Liver (tissue), 9 donors: ENCODE data around the gene EML1. TPM values are rescaled to one million over a fixed set of nuclear protein-coding genes. Genes with fewer than 3 reads are reported as not detected.

Experiments
- DNase-seq: peaks from one replicate; pipeline ENCODE4 v3.0.0-alpha.2; 2017; ENCODE audit warnings: low spot score
- H3K27ac ChIP-seq, 2 donors: one replicate each; pipeline ENCODE4 v1.7.0; 2013; ENCODE audit warnings: inconsistent platforms in 2 of 2, low read length in 2 of 2, control low read depth in 1 of 2, low read depth in 1 of 2, mild to moderate bottlenecking in 1 of 2
- H3K27me3 ChIP-seq, 4 donors: one replicate each; pipeline versions ENCODE4 v1.6.1 to v1.7.0; 2013; ENCODE audit warnings: low read length in 3 of 4, inconsistent platforms in 1 of 4, mild to moderate bottlenecking in 1 of 4, moderate library complexity in 1 of 4; ENCODE audit not compliant: control insufficient read depth in 4 of 4, insufficient read depth in 4 of 4
- H3K36me3 ChIP-seq, 4 donors: one replicate each; pipeline versions ENCODE4 v1.6.1 to v1.7.0; 2013; ENCODE audit warnings: low read length in 3 of 4, mild to moderate bottlenecking in 3 of 4, low read depth in 1 of 4, moderate library complexity in 1 of 4; ENCODE audit not compliant: control insufficient read depth in 4 of 4, insufficient read depth in 3 of 4
- H3K4me1 ChIP-seq, 4 donors: one replicate each; pipeline versions ENCODE4 v1.6.1 to v1.7.0; 2013; ENCODE audit warnings: low read length in 3 of 4, mild to moderate bottlenecking in 3 of 4, moderate library complexity in 1 of 4; ENCODE audit not compliant: control insufficient read depth in 4 of 4, insufficient read depth in 4 of 4
- H3K4me3 ChIP-seq, 3 donors: one replicate each; pipeline versions ENCODE4 v1.6.1 to v1.7.0; 2013; ENCODE audit warnings: low read length in 3 of 3, control low read depth in 1 of 3, low read depth in 1 of 3, mild to moderate bottlenecking in 1 of 3
- H3K9ac ChIP-seq, 2 donors: one replicate each; pipeline ENCODE4 v1.7.0; 2013; ENCODE audit warnings: low read length in 2 of 2, mild to moderate bottlenecking in 2 of 2, moderate library complexity in 2 of 2, control low read depth in 1 of 2, low read depth in 1 of 2
- H3K9me3 ChIP-seq, 4 donors: one replicate each; pipeline versions ENCODE4 v1.6.1 to v1.7.0; 2013; ENCODE audit warnings: low read length in 3 of 4; ENCODE audit not compliant: control insufficient read depth in 4 of 4
- EGR1 ChIP-seq, 2 donors: IDR thresholded peaks; 2 replicates each; pipeline ENCODE4 v1.6.1; 2016 to 2018; ENCODE audit warnings: antibody characterized with exemption in 2 of 2, low read depth in 2 of 2
- FOXA1 ChIP-seq: IDR thresholded peaks from 2 replicates; pipeline ENCODE4 v1.6.1; 2016; ENCODE audit warnings: antibody characterized with exemption
- FOXA2 ChIP-seq: IDR thresholded peaks from 2 replicates; pipeline ENCODE4 v1.6.1; 2016; ENCODE audit warnings: antibody characterized with exemption
- GABPA ChIP-seq, 2 donors: IDR thresholded peaks in 1 of 2; conservative IDR thresholded peaks in 1 of 2; 2 replicates each; pipeline ENCODE4 v1.6.1; 2016; ENCODE audit warnings: antibody characterized with exemption in 2 of 2, mild to moderate bottlenecking in 1 of 2, moderate library complexity in 1 of 2
- HNF4A ChIP-seq, 2 donors: conservative IDR thresholded peaks; 2 replicates each; pipeline ENCODE4 v1.6.1; 2016; ENCODE audit warnings: antibody characterized with exemption in 2 of 2, mild to moderate bottlenecking in 2 of 2
- HNF4G ChIP-seq: IDR thresholded peaks from 2 replicates; pipeline ENCODE4 v1.6.1; 2016; ENCODE audit warnings: antibody characterized with exemption
- JUND ChIP-seq, 2 donors: IDR thresholded peaks; 2 replicates each; pipeline ENCODE4 v1.6.1; 2016; ENCODE audit warnings: antibody characterized with exemption in 2 of 2
- NR2F2 ChIP-seq: IDR thresholded peaks from 2 replicates; pipeline ENCODE4 v1.6.1; 2016; ENCODE audit warnings: antibody characterized with exemption
- RAD21 ChIP-seq, 2 donors: IDR thresholded peaks; 2 replicates each; pipeline ENCODE4 v1.6.1; 2016; ENCODE audit warnings: antibody characterized with exemption in 2 of 2, mild to moderate bottlenecking in 2 of 2
- RXRA ChIP-seq, 2 donors: IDR thresholded peaks; 2 replicates each; pipeline ENCODE4 v1.6.1; 2017 to 2018; ENCODE audit warnings: antibody characterized with exemption in 2 of 2, mild to moderate bottlenecking in 1 of 2
- SP1 ChIP-seq: IDR thresholded peaks from 2 replicates; pipeline ENCODE4 v1.6.1; 2018; ENCODE audit warnings: antibody characterized with exemption, mild to moderate bottlenecking
- TAF1 ChIP-seq: conservative IDR thresholded peaks from 2 replicates; pipeline ENCODE4 v1.6.1; 2016; ENCODE audit warnings: antibody characterized with exemption, mild to moderate bottlenecking
- YY1 ChIP-seq: IDR thresholded peaks from 2 replicates; pipeline ENCODE4 v1.6.1; 2016; ENCODE audit warnings: antibody characterized with exemption, mild to moderate bottlenecking
- ZBTB33 ChIP-seq: IDR thresholded peaks from 2 replicates; pipeline ENCODE4 v1.6.1; 2016; ENCODE audit warnings: antibody characterized with exemption
- WGBS: extraction: QIAGEN DNeasy Blood & Tissue Kit; methylation state at CpG from one replicate; pipeline ENCODE4 v1.1.7; 2013; 5-methylcytosine and 5-hydroxymethylcytosine counted together
- polyA plus RNA-seq, 2 donors: library from polyadenylated mRNA; stranded (reverse) in 1 of 2; unstranded in 1 of 2; fragments of 200-250 nt in 1 of 2; fragments of >200 nt in 1 of 2; fragmentation: Nextera tagmentation in 1 of 2; extraction: Ambion mirVana in 1 of 2; gene quantifications; one replicate each; pipeline versions ENCODE4 v1.2.1 to v1.2.3, GENCODE V29; 2013 to 2015
- total RNA-seq, 2 donors: library from RNA; depleted of rRNA; stranded (reverse); fragments of >200 nt; gene quantifications; one replicate each; pipeline ENCODE4 v1.2.3, GENCODE V29; 2014
- TF ChIP-seq, protein P1 (sequence below): fragments of 150-350 bp; IDR thresholded peaks from 2 replicates; pipeline ENCODE4 v1.5.1; 2017; ENCODE audit warnings: improper control_type of control experiment, low read depth, low read length; ENCODE audit not compliant: missing input control
- TF ChIP-seq, protein P2 (sequence below): IDR thresholded peaks from 2 replicates; pipeline ENCODE4 v1.6.1; 2016; ENCODE audit warnings: antibody characterized with exemption
- TF ChIP-seq, protein P3 (sequence below): IDR thresholded peaks from 2 replicates; pipeline ENCODE4 v1.6.1; 2016; ENCODE audit warnings: antibody characterized with exemption
- donor health status: healthy.
- donor health status: healthy.
- donor health status: healthy.
- donor health status: healthy.
- donor health status: healthy.

EML1 gene
- total and polyA plus RNA-seq, 4 donors, result 2.7 to 14.6 (median 4.6) TPM

GRCh38 chr14:99951085-99951484 lies 157.9 kb downstream of the EML1 start:
- H3K27me3 ChIP-seq, result no peaks in the 10 kb centered on the region
- no peak overlapping the region for H3K4me3 ChIP-seq
- H3K9me3 ChIP-seq, result no peaks in the 10 kb centered on the region
- H3K9ac ChIP-seq, result no peak overlapping the region
- H3K36me3 ChIP-seq, result no peaks in the 10 kb centered on the region
- 84% methylated on average over 8 of the region's 8 CpGs for WGBS
- no peak for TF ChIP-seq YY1
- TF ChIP-seq GABPA (IDR thresholded peaks at IDR 0.05 in 1 of 2, conservative IDR thresholded peaks at IDR 0.05 in 1 of 2), result no peak
- TF ChIP-seq EGR1 (IDR thresholded peaks at IDR 0.05; ENCODE audit: low read depth in 2 of 2), result no peak
- TF ChIP-seq TAF1, result no peak
- TF ChIP-seq ZBTB33, result no peak
- no peak for TF ChIP-seq NR2F2
- TF ChIP-seq HNF4G, result no peak
- TF ChIP-seq, protein P1, sequence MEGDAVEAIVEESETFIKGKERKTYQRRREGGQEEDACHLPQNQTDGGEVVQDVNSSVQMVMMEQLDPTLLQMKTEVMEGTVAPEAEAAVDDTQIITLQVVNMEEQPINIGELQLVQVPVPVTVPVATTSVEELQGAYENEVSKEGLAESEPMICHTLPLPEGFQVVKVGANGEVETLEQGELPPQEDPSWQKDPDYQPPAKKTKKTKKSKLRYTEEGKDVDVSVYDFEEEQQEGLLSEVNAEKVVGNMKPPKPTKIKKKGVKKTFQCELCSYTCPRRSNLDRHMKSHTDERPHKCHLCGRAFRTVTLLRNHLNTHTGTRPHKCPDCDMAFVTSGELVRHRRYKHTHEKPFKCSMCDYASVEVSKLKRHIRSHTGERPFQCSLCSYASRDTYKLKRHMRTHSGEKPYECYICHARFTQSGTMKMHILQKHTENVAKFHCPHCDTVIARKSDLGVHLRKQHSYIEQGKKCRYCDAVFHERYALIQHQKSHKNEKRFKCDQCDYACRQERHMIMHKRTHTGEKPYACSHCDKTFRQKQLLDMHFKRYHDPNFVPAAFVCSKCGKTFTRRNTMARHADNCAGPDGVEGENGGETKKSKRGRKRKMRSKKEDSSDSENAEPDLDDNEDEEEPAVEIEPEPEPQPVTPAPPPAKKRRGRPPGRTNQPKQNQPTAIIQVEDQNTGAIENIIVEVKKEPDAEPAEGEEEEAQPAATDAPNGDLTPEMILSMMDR, result no peak
- TF ChIP-seq FOXA1, result no peak
- TF ChIP-seq RXRA (IDR thresholded peaks at IDR 0.05), result no peak
- TF ChIP-seq HNF4A (conservative IDR thresholded peaks at IDR 0.05), result no peak
- TF ChIP-seq SP1, result no peak
- TF ChIP-seq JUND (IDR thresholded peaks at IDR 0.05), result no peak
- TF ChIP-seq, protein P2, sequence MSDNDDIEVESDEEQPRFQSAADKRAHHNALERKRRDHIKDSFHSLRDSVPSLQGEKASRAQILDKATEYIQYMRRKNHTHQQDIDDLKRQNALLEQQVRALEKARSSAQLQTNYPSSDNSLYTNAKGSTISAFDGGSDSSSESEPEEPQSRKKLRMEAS, result no peak
- no peak for TF ChIP-seq RAD21 (IDR thresholded peaks at IDR 0.05)
- TF ChIP-seq FOXA2, result no peak
- H3K27ac ChIP-seq, result no peak overlapping the region
- no peak for DNase-seq
- peaks cover 12 to 27% (median 19%) of the 10 kb centered on the region in 4 donors for H3K4me1 ChIP-seq

DNA sequence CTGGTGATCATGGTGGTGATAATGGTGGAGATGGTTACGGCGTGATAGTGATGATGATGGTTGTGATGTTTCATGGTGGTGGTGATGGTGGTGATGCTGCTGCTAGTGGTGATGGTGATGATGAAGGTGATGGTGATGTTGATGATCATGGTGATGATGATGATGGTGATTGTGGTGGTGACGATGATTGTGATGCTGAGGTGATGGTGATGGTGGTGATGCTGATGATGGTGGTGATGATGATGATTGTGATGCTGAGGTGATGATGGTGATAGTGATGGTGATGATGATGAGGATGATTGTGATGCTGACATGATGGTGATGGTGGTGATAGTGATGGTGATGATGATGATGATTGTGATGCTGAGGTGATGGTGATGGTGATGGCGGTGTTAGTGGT lies 158.8 kb downstream of the EML1 start:
- Histone ChIP-seq H3K27ac (no peak overlapping the region), H3K4me1 (peaks cover 6 to 17% (median 9%) of the 10 kb centered on the region in 4 donors), H3K27me3 (no peaks in the 10 kb centered on the region), H3K9ac (no peak overlapping the region), H3K4me3 (no peak overlapping the region), H3K36me3 (no peaks in the 10 kb centered on the region), H3K9me3 (no peaks in the 10 kb centered on the region)
- 96% methylated on average over 4 of the region's 4 CpGs for WGBS
- TF ChIP-seq, protein P3, sequence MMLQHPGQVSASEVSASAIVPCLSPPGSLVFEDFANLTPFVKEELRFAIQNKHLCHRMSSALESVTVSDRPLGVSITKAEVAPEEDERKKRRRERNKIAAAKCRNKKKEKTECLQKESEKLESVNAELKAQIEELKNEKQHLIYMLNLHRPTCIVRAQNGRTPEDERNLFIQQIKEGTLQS, result no peak
- TF ChIP-seq RXRA (IDR thresholded peaks at IDR 0.05) (no peak), HNF4A (conservative IDR thresholded peaks at IDR 0.05) (no peak), YY1 (no peak), SP1 (no peak), FOXA2 (no peak), FOXA1 (no peak), RAD21 (IDR thresholded peaks at IDR 0.05) (no peak), GABPA (IDR thresholded peaks at IDR 0.05 in 1 of 2, conservative IDR thresholded peaks at IDR 0.05 in 1 of 2) (no peak)
- DNase-seq, result no peak
